Kidney (tissue), 14 donors: ENCODE data around the gene ZNF618. TPM values are rescaled to one million over a fixed set of nuclear protein-coding genes. Genes with fewer than 3 reads are reported as not detected.

Experiments
- DNase-seq, 5 donors: peaks; one replicate each; pipeline ENCODE4 v3.0.0-alpha.2; 2013 to 2020
- FAIRE-seq: peaks from 2 replicates; lab custom pipeline; 2012; peaks lifted over from hg19 to GRCh38; lab: Jason Lieb, UNC
- H3K27ac ChIP-seq, 2 donors: one replicate each; pipeline ENCODE4 v1.7.0; 2013; ENCODE audit warnings: low read depth in 2 of 2, low read length in 2 of 2, inconsistent platforms in 1 of 2
- H3K27me3 ChIP-seq: one replicate; pipeline ENCODE4 v1.7.1; 2013; ENCODE audit warnings: low read length, inconsistent platforms; ENCODE audit not compliant: control insufficient read depth, insufficient read depth
- H3K36me3 ChIP-seq, 3 donors: one replicate each; pipeline versions ENCODE4 v1.7.0 to v1.7.1; 2013; ENCODE audit warnings: low read length in 3 of 3, control low read depth in 1 of 3, inconsistent platforms in 1 of 3; ENCODE audit not compliant: insufficient read depth in 3 of 3, control insufficient read depth in 2 of 3
- H3K4me1 ChIP-seq, 3 donors: one replicate each; pipeline versions ENCODE4 v1.7.0 to v1.7.1; 2013; ENCODE audit warnings: low read length in 3 of 3, inconsistent platforms in 1 of 3, low read depth in 1 of 3; ENCODE audit not compliant: control insufficient read depth in 2 of 3, insufficient read depth in 2 of 3
- H3K4me3 ChIP-seq, 3 donors: one replicate each; pipeline versions ENCODE4 v1.7.0 to v1.8.1; 2013; ENCODE audit warnings: low read length in 3 of 3, control low read depth in 1 of 3, inconsistent platforms in 1 of 3
- H3K9ac ChIP-seq, 3 donors: one replicate each; pipeline versions ENCODE4 v1.7.0 to v1.7.1; 2013; ENCODE audit warnings: low read length in 3 of 3, control low read depth in 1 of 3, inconsistent platforms in 1 of 3
- H3K9me3 ChIP-seq, 3 donors: one replicate each; pipeline versions ENCODE4 v1.7.0 to v1.7.1; 2013; ENCODE audit warnings: low read length in 3 of 3, control low read depth in 1 of 3, inconsistent platforms in 1 of 3; ENCODE audit not compliant: control insufficient read depth in 2 of 3, insufficient read depth in 1 of 3
- intact Hi-C: fragments of 100-400 bp; cut with DNase I; formaldehyde crosslinking; loops from one replicate; pipeline ENCODE4 v1.11.1; 2022
- polyA plus RNA-seq: library from polyadenylated mRNA; stranded (reverse); fragments of 350-450 nt; fragmentation: Illumina TruSeq; extraction: RNeasy Lipid Tissue Mini Kit (QIAGEN cat#74804); gene quantifications from one replicate; pipeline ENCODE4 v1.2.3, GENCODE V29; 2014; ENCODE audit warnings: low read depth, low replicate concordance; ENCODE audit not compliant: insufficient read depth
- total RNA-seq: library from RNA; stranded (reverse); fragmentation: NEBNext Ultra II Directional; extraction: Animal tissue kit (Norgen Biotek cat#: 25700); gene quantifications from one replicate; pipeline ENCODE4 v1.2.1, GENCODE V29; 2021
- TF ChIP-seq, protein P1 (sequence below): IDR thresholded peaks from 3 replicates; pipeline ENCODE4 v1.5.1; 2012; ENCODE audit warnings: mild to moderate bottlenecking, moderate library complexity, borderline replicate concordance; ENCODE audit not compliant: insufficient read depth; ENCODE audit errors: extremely low read depth
- donor health status: control.
- donor health status: control.
- donor health status: control.
- donor health status: control.
- donor health status: control.
- donor health status: DM: yes; HTN: yes; CAD: no.
- donor health status: Normal renal cell carcinoma (clear cell type).

Gene ZNF618
- total and polyA plus RNA-seq, 2 donors from 2014 or later, result 5.6 to 31.9 TPM

- Histone ChIP-seq H3K9ac (no peak overlapping the region), H3K4me1 (peaks cover 0 to 39% (median 25%) of the 10 kb centered on the region in 3 donors), H3K27ac (no peak overlapping the region), H3K27me3 (no peaks in the 10 kb centered on the region), H3K36me3 (no peaks in the 10 kb centered on the region), H3K9me3 (no peaks in the 10 kb centered on the region), H3K4me3 (no peak overlapping the region)
- TF ChIP-seq, protein P1, sequence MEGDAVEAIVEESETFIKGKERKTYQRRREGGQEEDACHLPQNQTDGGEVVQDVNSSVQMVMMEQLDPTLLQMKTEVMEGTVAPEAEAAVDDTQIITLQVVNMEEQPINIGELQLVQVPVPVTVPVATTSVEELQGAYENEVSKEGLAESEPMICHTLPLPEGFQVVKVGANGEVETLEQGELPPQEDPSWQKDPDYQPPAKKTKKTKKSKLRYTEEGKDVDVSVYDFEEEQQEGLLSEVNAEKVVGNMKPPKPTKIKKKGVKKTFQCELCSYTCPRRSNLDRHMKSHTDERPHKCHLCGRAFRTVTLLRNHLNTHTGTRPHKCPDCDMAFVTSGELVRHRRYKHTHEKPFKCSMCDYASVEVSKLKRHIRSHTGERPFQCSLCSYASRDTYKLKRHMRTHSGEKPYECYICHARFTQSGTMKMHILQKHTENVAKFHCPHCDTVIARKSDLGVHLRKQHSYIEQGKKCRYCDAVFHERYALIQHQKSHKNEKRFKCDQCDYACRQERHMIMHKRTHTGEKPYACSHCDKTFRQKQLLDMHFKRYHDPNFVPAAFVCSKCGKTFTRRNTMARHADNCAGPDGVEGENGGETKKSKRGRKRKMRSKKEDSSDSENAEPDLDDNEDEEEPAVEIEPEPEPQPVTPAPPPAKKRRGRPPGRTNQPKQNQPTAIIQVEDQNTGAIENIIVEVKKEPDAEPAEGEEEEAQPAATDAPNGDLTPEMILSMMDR, result no peak
- DNase-seq (no peak), FAIRE-seq (no peak)
- intact Hi-C loops, result no loop called here
Observed at GRCh38 chr9:113915817-113916434, 39.8 kb downstream of the ZNF618 start.

DNA sequence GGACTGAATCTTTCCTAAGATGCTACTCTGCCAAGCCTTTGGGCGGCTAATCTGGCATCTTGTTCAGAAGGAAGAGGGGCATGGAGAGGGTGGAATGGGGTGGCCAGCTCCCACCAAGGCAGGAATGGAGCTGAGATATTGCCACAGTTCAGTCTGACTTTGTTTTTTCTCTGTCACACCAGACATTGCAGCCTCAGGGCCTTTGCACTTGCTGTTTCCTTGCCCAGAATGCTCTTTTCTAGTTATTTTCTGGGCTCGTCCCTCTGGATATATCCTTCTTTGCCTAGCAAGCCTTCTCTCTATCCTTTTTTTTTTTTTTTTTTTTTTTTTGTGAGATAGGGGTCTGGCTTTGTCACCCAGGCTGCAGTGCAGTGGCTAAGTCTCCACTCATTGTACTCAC, 40.8 kb downstream of the ZNF618 start:
- TF ChIP-seq, protein P1, result no peak
- Histone ChIP-seq H3K9me3 (no peaks in the 10 kb centered on the region), H3K4me3 (no peak overlapping the region), H3K27ac (no peak overlapping the region), H3K27me3 (no peaks in the 10 kb centered on the region), H3K4me1 (peaks cover 0 to 38% (median 25%) of the 10 kb centered on the region in 3 donors), H3K9ac (no peak overlapping the region), H3K36me3 (no peaks in the 10 kb centered on the region)
- no peak for FAIRE-seq
- no peak for DNase-seq
- intact Hi-C loops, result no loop called here

GRCh38 chr9:113918697-113919350, 42.7 kb downstream of the ZNF618 start:
- Histone ChIP-seq H3K36me3 (no peaks in the 10 kb centered on the region), H3K9ac (no peak overlapping the region)
- intact Hi-C loops, result no loop called here

More at GRCh38 chr9:113918697-113919350, 42.7 kb downstream of the ZNF618 start:
- H3K27me3 ChIP-seq, result no peaks in the 10 kb centered on the region
- DNase-seq (no peak), FAIRE-seq (no peak)
- TF ChIP-seq, protein P1, result no peak
- H3K4me3 ChIP-seq, result no peak overlapping the region
- H3K4me1 ChIP-seq, result peaks cover 0 to 22% (median 9%) of the 10 kb centered on the region in 3 donors
- no peak overlapping the region for H3K27ac ChIP-seq
- H3K9me3 ChIP-seq, result peaks cover 0 to 2% (median 0%) of the 10 kb centered on the region in 3 donors
